HL-60 (cell line): Measurements from ENCODE around the gene UBQLN1.
"Not testable (repeated sequence)": the region's sequence is repeated elsewhere in the genome, so short reads cannot be mapped to it uniquely, and the experiment has no call there.

Source experiments
- GABPA ChIP-seq: IDR thresholded peaks from 2 replicates; pipeline ENCODE4 v1.6.1; 2012; ENCODE audit warnings: low read depth
- POLR2AphosphoS5 ChIP-seq: IDR thresholded peaks from 2 replicates; pipeline ENCODE4 v1.6.1; 2012; ENCODE audit warnings: low read depth
- SPI1 ChIP-seq: IDR thresholded peaks from 2 replicates; pipeline ENCODE4 v1.6.1; 2012; ENCODE audit warnings: low read depth, mild to moderate bottlenecking, borderline replicate concordance
- TF ChIP-seq, protein P1 (sequence below): IDR thresholded peaks from one replicate; pipeline ENCODE4 v1.5.1; 2011; ENCODE audit warnings: low read length, control low read depth, inconsistent platforms; ENCODE audit not compliant: insufficient read depth
- TF ChIP-seq, protein P2 (sequence below): IDR thresholded peaks from 2 replicates; pipeline ENCODE4 v1.6.1; 2012; ENCODE audit warnings: low read depth; ENCODE audit not compliant: insufficient replicate concordance

DNA sequence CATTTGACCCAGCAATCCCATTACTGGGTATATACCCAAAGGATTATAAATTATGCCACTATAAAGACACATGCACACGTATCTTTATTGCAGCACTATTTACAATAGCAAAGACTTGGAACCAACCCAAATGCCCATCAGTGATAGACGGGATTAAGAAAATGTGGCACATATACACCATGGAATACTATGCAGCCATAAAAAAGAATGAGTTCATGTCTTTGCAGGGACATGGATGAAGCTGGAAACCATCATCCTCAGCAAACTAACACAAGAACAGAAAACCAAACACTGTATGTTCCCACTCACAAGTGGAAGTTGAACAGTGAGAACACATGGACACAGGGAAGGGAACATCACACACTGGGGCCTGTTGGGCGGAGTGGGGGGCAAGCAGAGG lies 94.5 kb downstream of the UBQLN1 start:
- TF ChIP-seq, protein P1, sequence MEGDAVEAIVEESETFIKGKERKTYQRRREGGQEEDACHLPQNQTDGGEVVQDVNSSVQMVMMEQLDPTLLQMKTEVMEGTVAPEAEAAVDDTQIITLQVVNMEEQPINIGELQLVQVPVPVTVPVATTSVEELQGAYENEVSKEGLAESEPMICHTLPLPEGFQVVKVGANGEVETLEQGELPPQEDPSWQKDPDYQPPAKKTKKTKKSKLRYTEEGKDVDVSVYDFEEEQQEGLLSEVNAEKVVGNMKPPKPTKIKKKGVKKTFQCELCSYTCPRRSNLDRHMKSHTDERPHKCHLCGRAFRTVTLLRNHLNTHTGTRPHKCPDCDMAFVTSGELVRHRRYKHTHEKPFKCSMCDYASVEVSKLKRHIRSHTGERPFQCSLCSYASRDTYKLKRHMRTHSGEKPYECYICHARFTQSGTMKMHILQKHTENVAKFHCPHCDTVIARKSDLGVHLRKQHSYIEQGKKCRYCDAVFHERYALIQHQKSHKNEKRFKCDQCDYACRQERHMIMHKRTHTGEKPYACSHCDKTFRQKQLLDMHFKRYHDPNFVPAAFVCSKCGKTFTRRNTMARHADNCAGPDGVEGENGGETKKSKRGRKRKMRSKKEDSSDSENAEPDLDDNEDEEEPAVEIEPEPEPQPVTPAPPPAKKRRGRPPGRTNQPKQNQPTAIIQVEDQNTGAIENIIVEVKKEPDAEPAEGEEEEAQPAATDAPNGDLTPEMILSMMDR, result not testable (repeated sequence)
- not testable (repeated sequence) for TF ChIP-seq SPI1, POLR2AphosphoS5, GABPA
- TF ChIP-seq, protein P2, sequence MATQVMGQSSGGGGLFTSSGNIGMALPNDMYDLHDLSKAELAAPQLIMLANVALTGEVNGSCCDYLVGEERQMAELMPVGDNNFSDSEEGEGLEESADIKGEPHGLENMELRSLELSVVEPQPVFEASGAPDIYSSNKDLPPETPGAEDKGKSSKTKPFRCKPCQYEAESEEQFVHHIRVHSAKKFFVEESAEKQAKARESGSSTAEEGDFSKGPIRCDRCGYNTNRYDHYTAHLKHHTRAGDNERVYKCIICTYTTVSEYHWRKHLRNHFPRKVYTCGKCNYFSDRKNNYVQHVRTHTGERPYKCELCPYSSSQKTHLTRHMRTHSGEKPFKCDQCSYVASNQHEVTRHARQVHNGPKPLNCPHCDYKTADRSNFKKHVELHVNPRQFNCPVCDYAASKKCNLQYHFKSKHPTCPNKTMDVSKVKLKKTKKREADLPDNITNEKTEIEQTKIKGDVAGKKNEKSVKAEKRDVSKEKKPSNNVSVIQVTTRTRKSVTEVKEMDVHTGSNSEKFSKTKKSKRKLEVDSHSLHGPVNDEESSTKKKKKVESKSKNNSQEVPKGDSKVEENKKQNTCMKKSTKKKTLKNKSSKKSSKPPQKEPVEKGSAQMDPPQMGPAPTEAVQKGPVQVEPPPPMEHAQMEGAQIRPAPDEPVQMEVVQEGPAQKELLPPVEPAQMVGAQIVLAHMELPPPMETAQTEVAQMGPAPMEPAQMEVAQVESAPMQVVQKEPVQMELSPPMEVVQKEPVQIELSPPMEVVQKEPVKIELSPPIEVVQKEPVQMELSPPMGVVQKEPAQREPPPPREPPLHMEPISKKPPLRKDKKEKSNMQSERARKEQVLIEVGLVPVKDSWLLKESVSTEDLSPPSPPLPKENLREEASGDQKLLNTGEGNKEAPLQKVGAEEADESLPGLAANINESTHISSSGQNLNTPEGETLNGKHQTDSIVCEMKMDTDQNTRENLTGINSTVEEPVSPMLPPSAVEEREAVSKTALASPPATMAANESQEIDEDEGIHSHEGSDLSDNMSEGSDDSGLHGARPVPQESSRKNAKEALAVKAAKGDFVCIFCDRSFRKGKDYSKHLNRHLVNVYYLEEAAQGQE, result not testable (repeated sequence)
